GM19035 (cell line): Measurements from ENCODE around the gene CRKL.

ENCODE experiments used
- ATAC-seq: cut with Tn5 transposase; IDR thresholded peaks from one replicate; pipeline ENCODE4 v1.9.1; 2021; ENCODE audit not compliant: unreplicated experiment

Gene CRKL

DNA sequence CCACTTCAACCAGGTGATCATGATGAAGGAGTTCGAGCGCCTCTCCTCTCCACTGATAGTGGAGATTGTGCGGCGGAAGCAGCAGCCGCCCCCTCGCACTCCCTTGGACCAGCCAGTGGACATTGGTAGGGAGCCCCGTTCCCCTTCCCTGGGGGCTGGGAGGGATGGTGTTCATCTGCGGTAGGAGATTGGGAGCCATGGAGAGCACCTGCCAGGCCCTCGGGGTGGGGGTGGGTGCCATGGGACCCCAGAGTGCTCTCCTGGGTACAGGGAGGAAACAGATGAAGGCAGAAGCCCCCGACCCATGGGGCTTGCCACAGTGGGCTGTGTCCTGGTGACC is 77.7 kb downstream of the CRKL start:
- ATAC-seq, result no peak

DNA sequence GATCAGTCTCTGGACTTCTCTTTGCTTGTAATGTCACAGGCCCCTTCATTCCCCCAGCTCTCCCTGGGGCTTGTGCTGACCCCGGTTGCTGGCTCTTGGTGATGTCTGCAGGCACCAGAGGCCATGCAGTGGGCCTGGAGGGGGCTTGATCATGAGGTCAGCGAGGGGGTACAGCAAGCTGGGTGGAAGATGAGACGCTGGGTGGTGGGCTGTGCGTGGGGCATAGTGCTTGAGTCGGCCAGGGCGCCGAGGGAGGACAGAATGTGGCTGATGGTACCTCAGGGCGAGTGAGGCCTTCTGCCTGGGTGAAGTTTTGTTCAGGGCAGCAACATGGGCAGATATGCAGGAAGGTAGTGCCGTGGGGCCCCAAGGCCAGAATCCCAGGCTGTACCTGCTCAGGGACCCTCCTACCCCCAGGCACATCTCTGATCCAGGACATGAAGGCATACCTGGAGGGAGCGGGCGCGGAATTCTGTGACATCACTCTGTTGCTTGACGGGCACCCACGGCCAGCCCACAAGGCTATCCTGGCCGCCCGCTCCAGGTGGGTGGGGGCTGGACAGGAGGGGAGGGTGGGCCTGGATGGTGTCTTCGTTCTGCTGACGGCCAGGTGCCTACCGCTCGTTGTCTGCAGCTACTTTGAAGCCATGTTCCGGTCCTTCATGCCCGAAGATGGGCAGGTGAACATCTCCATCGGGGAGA is 78.3 kb downstream of the CRKL start:
- ATAC-seq, result no peak

DNA sequence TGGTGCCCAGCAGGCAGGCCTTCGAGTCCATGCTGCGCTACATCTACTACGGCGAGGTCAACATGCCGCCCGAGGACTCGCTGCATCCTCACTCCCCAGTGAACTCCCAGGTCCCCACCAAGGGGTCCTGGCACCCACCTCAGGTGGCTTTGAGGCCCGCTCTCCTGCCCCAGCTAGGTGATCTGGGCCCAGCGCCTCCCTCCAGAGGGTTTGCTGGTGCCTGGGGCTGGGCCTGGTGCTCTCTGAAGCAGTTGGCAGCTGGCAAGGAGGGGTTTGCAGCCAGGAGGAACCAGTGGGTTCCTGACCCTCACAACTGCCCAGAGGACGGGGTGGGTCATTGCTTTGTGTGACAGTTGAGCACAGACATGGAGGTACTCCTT is 78.8 kb downstream of the CRKL start:
- no peak for ATAC-seq

DNA sequence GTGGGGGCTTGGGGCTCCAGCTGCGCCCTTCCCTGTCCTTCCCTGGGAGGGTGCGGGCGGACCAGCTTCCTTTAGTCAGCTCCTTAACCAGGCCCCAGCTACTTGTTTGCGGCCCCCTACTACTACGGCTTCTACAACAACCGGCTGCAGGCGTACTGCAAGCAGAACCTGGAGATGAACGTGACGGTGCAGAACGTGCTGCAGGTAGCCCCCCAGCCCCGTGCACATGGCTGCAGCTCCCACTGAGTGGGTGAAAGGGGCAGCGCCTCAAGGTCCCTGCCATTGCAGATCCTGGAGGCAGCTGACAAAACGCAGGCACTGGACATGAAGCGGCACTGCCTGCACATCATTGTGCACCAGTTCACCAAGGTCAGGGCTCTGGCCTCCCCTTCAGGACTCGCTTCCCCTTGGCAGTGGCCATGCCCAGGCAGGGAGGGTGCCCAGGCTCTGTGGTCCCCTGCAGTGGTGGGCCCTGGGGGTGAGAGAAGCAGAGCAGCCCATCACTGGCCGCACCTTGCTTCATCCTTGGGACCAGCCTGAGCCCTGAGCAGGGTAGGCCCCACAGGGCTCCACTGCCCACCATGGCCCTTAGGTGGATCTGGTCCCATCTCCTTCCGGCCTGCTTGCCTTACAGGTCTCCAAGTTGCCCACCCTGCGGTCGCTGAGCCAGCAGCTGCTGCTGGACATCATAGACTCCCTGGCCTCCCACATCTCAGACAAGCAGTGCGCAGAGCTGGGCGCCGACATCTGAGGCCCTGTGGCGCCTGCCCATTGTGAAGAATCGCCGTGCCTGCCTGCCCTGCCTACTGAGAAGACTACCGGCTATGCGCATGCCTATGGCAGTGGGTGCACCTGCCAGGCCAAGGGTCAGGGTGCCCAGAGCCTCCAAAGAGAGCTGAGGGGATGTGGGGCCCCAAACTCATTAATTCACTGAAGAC is 79.7 kb downstream of the CRKL start:
- ATAC-seq, result no peak

DNA sequence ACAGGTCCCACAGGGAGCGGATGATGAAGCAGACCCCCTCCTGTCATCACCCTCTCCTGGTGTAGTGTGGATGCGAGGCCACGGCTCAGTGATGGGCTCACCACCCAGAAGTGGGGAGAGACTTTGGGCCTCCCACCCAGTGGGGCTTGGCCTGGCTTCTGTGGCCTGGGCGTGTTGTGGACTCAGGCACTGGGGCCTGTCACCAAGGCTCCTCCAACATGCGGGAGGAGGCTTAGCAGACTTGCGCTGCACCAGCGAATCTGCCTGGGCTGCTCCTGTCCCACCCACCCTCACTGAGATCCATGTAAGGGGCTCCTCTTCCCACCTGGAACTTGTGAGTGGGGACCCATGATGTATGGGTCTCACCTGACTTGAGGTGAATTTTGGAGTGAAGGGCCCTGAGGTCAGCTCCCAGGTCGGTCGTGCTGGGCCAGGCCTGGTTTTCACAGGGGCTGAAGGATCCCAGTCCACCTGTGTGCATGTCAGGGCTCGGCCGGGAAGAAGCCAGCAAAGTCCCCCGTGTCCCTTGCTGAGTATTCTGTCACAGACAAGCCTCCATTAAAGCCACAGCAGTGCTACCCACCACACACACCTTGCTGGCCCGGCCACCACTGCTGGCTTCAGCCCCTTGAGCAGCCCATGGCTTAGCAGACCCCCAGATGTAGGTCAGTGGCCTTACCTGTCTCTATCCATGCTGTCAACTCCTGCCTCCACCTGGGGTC is 80.5 kb downstream of the CRKL start:
- ATAC-seq, result no peak

DNA sequence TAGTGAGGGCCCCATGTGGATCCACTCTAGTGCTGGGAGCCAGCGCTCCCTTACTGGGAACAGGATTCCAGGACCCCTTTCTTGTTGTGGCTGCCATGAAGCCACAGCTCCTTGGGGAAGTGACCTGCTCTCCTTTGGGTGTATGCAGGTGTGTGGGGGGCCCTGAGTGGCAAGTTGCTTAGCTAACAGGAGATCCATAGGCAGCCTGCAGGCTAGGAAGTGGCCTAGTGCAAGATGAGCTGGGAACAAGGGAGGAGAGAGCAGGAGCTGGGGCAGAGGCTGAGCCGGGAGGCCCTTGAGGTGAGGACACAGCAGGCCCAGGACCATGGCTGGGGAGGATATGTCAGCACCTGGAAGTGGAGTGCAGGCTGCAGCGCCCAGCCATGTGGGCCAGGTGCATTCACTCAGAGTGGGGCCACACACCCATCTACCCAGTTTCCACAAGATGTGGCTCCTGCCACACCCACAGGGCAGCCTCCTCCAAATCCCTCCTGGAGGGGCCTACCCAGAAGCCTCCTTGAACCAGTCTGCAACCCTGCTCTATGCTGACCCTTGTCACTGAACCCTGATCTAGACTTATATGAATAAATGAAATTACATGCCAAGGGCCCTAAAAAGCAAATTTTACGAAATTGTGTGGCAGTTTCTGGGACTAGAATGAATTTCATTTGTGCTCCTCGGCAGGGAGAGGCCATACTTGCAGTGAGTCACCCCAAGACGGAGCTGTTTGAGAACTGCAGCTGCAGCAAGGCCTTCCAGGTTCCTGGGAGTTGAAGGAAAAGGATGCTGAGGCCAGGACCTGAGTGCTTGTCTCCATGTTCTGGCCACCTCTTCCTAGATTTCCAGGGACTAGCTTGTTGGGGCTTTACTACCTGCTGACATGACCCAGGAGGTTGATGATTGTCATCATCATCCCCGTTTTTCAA is 81.5 kb downstream of the CRKL start:
- no peak for ATAC-seq

DNA sequence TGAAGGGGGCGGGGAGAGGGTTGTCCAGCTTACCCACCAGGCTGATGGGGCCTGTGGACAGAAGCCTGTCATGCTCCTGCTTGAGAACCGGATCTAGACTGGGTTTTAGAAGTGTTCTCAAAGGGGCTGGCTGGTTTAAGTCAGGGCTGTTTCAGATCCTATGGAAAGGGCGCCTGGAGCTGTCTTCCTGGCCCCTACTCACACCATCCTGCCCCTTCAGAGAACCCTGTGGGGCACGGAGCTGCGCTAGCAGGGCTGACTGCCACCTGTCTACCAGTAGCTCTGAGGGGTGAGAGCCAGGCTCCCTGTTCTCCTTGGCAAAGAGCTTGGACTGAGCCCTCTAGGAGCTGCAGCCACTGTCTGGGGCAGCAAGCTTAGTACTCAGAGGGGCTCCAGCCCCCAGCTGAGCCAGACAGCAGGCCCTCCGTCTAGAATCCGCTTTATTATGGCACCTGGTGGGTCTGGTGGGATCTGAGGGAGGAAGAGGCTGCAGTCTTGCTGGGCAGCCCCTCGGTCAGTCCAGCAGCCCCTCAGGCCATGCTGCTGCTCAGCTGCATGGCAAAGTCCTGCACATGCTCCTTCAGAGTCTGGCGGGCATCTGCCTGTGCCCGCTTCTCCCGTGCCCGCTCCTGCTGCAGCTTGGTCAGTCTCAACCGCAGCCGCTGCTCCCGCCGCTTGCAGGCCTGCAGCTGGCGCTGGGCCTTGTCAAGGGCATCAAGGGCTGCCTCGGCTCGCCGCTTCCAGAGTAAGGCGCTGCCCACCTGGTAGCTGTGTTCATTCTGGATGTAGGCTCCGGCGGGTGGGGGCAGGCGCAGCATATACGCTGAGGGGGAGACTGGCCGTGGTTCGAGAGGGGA is 82.4 kb downstream of the CRKL start:
- no peak for ATAC-seq

DNA sequence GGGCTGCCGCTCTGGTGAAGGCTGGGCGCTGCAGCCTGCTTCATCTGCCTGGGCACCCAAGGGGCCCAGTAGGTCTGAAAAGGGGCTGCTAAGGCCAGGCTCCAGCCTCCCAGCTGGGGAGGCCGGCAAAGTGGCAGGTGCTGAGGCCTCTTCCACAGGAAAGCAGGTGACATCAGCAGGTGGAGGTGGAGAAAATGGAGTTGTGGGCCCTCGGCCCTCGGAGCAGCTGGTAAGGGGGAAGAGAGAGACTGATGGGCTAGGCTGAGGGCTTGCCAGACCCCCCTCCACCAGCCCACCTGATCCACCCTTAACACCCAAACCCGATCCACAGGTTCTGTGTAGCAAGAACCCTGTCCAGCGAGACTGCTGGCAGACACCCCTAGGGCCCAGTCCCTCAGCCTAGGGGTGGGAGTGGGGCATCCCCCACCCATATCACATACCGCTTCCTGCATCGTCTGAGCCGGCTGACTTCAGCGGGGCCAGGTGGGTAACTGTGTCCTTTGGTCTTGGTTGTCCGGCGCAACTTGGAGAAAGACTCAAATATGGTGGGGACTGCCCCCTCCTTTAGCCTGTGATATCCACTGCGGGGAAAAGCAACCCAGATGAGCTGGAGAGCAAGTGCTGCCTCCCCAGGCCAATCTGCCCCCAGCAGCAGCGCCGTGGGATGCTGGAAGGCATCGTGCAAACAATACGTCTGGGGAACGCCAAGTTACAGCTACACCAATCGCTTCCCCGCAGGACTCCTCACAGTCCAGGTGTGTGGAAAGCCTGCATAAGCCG is 83.2 kb downstream of the CRKL start:
- no peak for ATAC-seq

DNA sequence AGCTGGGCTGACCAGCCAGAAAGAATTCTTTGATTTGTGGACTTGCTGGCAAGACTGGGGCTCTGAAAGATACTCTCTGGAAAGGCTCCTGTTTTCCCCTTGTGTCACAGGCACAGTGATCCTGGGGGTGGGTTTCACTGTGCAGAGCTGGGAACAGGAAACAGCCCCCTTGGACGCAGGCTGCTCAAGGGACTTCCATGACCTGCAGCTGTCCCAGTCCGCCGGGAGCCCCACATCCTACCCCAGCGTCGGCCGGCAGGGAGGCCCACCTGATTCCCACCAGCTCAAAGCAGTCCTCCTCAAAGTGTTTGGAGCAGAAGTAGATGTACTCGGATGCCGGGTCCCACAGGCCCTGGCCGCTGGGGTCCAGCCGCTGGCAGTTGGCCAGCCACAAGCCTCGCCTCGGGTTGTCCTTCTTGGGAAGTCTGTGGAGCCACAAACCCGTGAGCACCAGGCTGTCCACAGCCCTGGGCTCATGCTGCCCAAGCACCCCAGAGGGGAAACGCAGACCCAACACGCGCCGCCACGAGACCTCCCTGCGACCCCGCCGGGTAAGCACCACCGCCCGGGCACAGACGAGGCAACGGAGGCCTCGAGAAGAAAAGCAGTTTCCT is 83.9 kb downstream of the CRKL start:
- peak; percentile 29 for ATAC-seq

DNA sequence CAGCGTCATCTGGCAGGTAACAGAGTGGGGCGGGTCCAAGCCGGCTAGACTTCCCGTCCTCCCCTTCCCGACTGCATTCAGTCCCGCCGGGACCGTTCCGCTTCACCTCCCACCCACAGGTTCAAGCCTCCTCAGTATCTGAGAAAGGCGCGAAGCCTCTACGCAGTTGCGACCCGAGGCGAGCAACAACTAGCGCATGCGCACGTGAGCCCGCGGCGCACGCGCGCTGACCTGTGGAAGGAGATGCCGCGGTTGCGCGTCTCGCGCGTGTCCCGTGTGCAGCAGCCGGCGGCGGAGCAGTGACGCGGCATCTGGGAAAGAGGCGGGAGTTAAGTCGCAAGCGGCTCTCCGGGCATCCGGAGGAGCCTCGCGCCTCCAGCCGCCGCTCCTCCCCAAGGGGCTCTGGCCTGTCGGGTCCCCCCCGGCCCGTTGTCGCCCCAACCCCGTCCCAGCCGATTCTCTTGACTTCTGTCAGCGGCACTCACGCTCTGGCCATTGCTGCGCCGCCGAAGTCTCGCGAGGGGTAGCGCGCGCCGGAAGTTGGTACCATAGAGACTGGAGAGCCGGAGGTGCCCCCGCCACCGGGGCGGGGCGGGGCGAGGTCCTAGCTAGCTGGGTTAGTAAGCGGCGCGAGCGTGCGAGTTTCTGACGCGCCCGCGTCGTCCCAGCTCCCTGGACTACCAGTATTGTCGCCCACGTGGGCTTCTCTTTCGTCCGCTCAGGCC is 84.6 kb downstream of the CRKL start, which contains the start of gene THAP7:
Gene THAP7 (minus strand): TSS at position 518 of the 725 bp plus-strand sequence. CDS start 207 bp downstream, at position 311.
- ATAC-seq, result peak; percentile 79
